DOHH2 (cell line): ENCODE measurements around the gene MYCBP2.
"Not testable (repeated sequence)": the region's sequence is repeated elsewhere in the genome, so short reads cannot be mapped to it uniquely, and the experiment has no call there.

ENCODE experiments used
- H3F3A ChIP-seq: fragments of 200-600 bp; sonication (generic), shearing (Covaris generic); 2 replicates; pipeline ENCODE4 v1.6.0; 2016; ENCODE audit warnings: antibody characterized with exemption, mild to moderate bottlenecking; ENCODE audit not compliant: control insufficient read depth, insufficient read depth
- H3K27ac ChIP-seq: fragments of 200-600 bp; sonication (generic); 2 replicates; pipeline ENCODE4 v1.5.1; 2014; ENCODE audit warnings: low read depth, mild to moderate bottlenecking, low read length, moderate library complexity
- H3K27me3 ChIP-seq: fragments of 200-600 bp; sonication (generic); 2 replicates; pipeline ENCODE4 v1.6.1; 2014; ENCODE audit warnings: mild to moderate bottlenecking, low read length, mixed read lengths; ENCODE audit not compliant: control insufficient read depth
- H3K36me3 ChIP-seq: fragments of 200-600 bp; sonication (generic); 2 replicates; pipeline ENCODE4 v1.6.1; 2014; ENCODE audit warnings: mild to moderate bottlenecking, low read length, moderate library complexity, mixed read lengths; ENCODE audit not compliant: control insufficient read depth
- H3K4me1 ChIP-seq: fragments of 200-600 bp; sonication (generic); 2 replicates; pipeline ENCODE4 v1.6.1; 2014; ENCODE audit warnings: mild to moderate bottlenecking, low read length, mixed read lengths; ENCODE audit not compliant: control insufficient read depth
- H3K4me2 ChIP-seq: fragments of 200-600 bp; sonication (generic); 2 replicates; pipeline ENCODE4 v1.6.0; 2014; ENCODE audit warnings: mild to moderate bottlenecking, low read length, moderate library complexity
- H3K4me3 ChIP-seq: fragments of 200-600 bp; sonication (generic); 2 replicates; pipeline ENCODE4 v1.5.1; 2014; ENCODE audit warnings: mild to moderate bottlenecking, low read length, mixed read lengths
- H3K79me2 ChIP-seq: fragments of 200-600 bp; sonication (generic); 2 replicates; pipeline ENCODE4 v1.6.1; 2014; ENCODE audit warnings: mild to moderate bottlenecking, low read length, mixed read lengths; ENCODE audit not compliant: control insufficient read depth
- H3K9me2 ChIP-seq: fragments of 200-600 bp; sonication (generic); replicated peaks from 2 replicates; pipeline ENCODE4 v1.6.1; 2014; ENCODE audit warnings: mild to moderate bottlenecking, low read length, mixed read lengths; ENCODE audit not compliant: control insufficient read depth
- H3K9me3 ChIP-seq: fragments of 200-600 bp; sonication (generic); 2 replicates; pipeline ENCODE4 v1.6.1; 2014; ENCODE audit warnings: antibody characterized with exemption, low read length, mixed read lengths; ENCODE audit not compliant: control insufficient read depth, insufficient read depth
- H4K20me1 ChIP-seq: fragments of 200-600 bp; sonication (generic); 2 replicates; pipeline ENCODE4 v1.6.0; 2014; ENCODE audit warnings: low read depth, mild to moderate bottlenecking, antibody characterized with exemption, low read length, moderate library complexity; ENCODE audit not compliant: control insufficient read depth, insufficient read depth
- EZH2phosphoT487 ChIP-seq: fragments of 200-600 bp; sonication (generic); IDR thresholded peaks from 2 replicates; pipeline ENCODE4 v1.6.1; 2017; ENCODE audit warnings: borderline replicate concordance, mild to moderate bottlenecking, antibody characterized with exemption, low read length, moderate library complexity, mixed read lengths
- TF ChIP-seq, protein P1 (sequence below): fragments of 200-600 bp; sonication (generic); IDR thresholded peaks from one replicate; pipeline ENCODE4 v1.5.1; 2014; ENCODE audit warnings: antibody characterized with exemption, mild to moderate bottlenecking, low read depth, low read length; ENCODE audit not compliant: poor library complexity, severe bottlenecking

Gene MYCBP2

DNA sequence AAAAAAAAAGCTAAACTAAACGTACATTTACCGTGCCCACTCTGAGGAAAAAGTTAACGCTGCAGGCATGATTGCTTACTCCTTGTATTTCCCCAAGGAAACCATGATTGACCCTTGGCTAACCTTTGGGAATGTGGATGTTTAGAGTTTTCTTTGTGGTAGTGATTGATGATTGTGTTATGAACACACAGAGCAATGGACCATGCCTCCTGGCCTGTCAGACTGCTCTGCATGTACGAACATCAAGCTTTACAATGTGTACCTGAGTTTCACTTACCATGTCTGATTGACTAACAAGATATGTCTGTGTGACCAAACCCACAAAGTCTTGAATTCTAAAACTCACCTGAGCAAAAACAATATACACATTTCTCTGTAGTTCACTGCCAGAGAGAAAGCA, 35.1 kb downstream of the MYCBP2 start:
- H4K20me1 ChIP-seq: no peaks in the 10 kb centered on the region
- no peak for TF ChIP-seq EZH2phosphoT487
- TF ChIP-seq, protein P1, sequence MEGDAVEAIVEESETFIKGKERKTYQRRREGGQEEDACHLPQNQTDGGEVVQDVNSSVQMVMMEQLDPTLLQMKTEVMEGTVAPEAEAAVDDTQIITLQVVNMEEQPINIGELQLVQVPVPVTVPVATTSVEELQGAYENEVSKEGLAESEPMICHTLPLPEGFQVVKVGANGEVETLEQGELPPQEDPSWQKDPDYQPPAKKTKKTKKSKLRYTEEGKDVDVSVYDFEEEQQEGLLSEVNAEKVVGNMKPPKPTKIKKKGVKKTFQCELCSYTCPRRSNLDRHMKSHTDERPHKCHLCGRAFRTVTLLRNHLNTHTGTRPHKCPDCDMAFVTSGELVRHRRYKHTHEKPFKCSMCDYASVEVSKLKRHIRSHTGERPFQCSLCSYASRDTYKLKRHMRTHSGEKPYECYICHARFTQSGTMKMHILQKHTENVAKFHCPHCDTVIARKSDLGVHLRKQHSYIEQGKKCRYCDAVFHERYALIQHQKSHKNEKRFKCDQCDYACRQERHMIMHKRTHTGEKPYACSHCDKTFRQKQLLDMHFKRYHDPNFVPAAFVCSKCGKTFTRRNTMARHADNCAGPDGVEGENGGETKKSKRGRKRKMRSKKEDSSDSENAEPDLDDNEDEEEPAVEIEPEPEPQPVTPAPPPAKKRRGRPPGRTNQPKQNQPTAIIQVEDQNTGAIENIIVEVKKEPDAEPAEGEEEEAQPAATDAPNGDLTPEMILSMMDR: no peak
- no peak overlapping the region for H3K27ac ChIP-seq
- no peaks in the 10 kb centered on the region for H3F3A ChIP-seq
- H3K9me2 ChIP-seq: no peaks in the 10 kb centered on the region
- no peak overlapping the region for H3K4me3 ChIP-seq
- H3K9me3 ChIP-seq: no peaks in the 10 kb centered on the region
- no peaks in the 10 kb centered on the region for H3K27me3 ChIP-seq
- H3K36me3 ChIP-seq: peaks cover 70% of the 10 kb centered on the region
- H3K4me1 ChIP-seq: peaks cover 7% of the 10 kb centered on the region
- H3K4me2 ChIP-seq: no peak overlapping the region
- peaks cover 27% of the 10 kb centered on the region for H3K79me2 ChIP-seq

GRCh38 chr13:77290342-77290741, 36.6 kb downstream of the MYCBP2 start:
- Histone ChIP-seq H3K27ac (no peak overlapping the region), H3K36me3 (peaks cover 65% of the 10 kb centered on the region), H3K4me3 (no peak overlapping the region), H3K4me1 (peaks cover 7% of the 10 kb centered on the region), H3K79me2 (peaks cover 17% of the 10 kb centered on the region), H3K9me3 (no peaks in the 10 kb centered on the region), H3K4me2 (no peak overlapping the region), H3K27me3 (no peaks in the 10 kb centered on the region), H4K20me1 (no peaks in the 10 kb centered on the region), H3F3A (no peaks in the 10 kb centered on the region), H3K9me2 (no peaks in the 10 kb centered on the region)
- TF ChIP-seq, protein P1: no peak
- TF ChIP-seq EZH2phosphoT487: no peak

DNA sequence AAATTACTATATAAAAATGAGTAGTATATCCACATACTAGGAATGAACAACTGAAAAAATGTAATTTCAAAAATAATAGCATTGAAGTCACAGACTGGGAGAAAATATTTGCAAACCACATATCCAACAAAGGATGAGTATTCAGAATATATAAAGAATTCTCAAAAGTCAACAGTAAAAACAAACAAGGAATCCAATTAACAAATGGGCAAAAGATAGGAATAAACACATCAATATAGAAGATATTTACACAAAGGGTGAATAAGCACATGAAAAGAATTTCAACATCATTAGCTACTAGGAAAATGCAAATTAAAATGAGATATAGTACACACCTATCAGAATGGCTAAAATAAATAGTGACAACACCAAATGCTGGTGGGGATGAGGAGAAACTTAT, 37.0 kb downstream of the MYCBP2 start:
- Histone ChIP-seq H3K4me3 (no peak overlapping the region), H3K9me2 (no peaks in the 10 kb centered on the region), H3K36me3 (peaks cover 66% of the 10 kb centered on the region), H4K20me1 (no peaks in the 10 kb centered on the region), H3K79me2 (peaks cover 16% of the 10 kb centered on the region), H3K27ac (no peak overlapping the region), H3K4me1 (peaks cover 7% of the 10 kb centered on the region), H3F3A (no peaks in the 10 kb centered on the region), H3K4me2 (no peak overlapping the region), H3K9me3 (no peaks in the 10 kb centered on the region), H3K27me3 (no peaks in the 10 kb centered on the region)
- TF ChIP-seq EZH2phosphoT487: no peak
- TF ChIP-seq, protein P1: no peak

GRCh38 chr13:77285632-77286031, 41.3 kb downstream of the MYCBP2 start:
- peaks cover 38% of the 10 kb centered on the region for H3K36me3 ChIP-seq

More at GRCh38 chr13:77285632-77286031, 41.3 kb downstream of the MYCBP2 start:
- not testable (repeated sequence) for H3F3A ChIP-seq, H3K79me2 ChIP-seq, H3K27me3 ChIP-seq, H3K9me2 ChIP-seq, H3K9me3 ChIP-seq, H3K4me2 ChIP-seq, H3K27ac ChIP-seq, H3K4me3 ChIP-seq, H3K4me1 ChIP-seq, H4K20me1 ChIP-seq
